Fibroblast of lung (primary cell): ENCODE measurements around the gene CDH1. TPM values are rescaled to one million over a fixed set of nuclear protein-coding genes. Genes with fewer than 3 reads are reported as not detected.

Source experiments
- DNase-seq, 2 donors: peaks; one replicate each; pipeline versions ENCODE4 v3.0.0 to v3.0.0-alpha.2; 2010; ENCODE audit warnings: low read depth in 2 of 2
- H2AFZ ChIP-seq: 2 replicates; pipeline ENCODE4 v1.5.1; 2012; ENCODE audit warnings: low read length, control low read depth, inconsistent platforms
- H3K27ac ChIP-seq: 2 replicates; pipeline ENCODE4 v1.5.1; 2011; ENCODE audit warnings: low read length, control low read depth; ENCODE audit not compliant: insufficient read depth
- H3K27me3 ChIP-seq: 2 replicates; pipeline ENCODE4 v1.5.1; 2011; ENCODE audit warnings: mild to moderate bottlenecking, low read length; ENCODE audit not compliant: control insufficient read depth, insufficient read depth
- H3K36me3 ChIP-seq: 2 replicates; pipeline ENCODE4 v1.5.1; 2011; ENCODE audit warnings: low read length; ENCODE audit not compliant: control insufficient read depth, insufficient read depth
- H3K4me1 ChIP-seq: 2 replicates; pipeline ENCODE4 v1.5.1; 2011; ENCODE audit warnings: low read length; ENCODE audit not compliant: control insufficient read depth, insufficient read depth; ENCODE audit errors: extremely low read depth
- H3K4me2 ChIP-seq: 2 replicates; pipeline ENCODE4 v1.5.1; 2011; ENCODE audit warnings: low read length, control low read depth; ENCODE audit not compliant: insufficient read depth; ENCODE audit errors: extremely low read depth
- H3K4me3 ChIP-seq, 4 experiments: fragments of 200-600 bp in 1 of 4; sonication (generic) in 1 of 4; replicated peaks in 1 of 4; 2 replicates each; pipeline ENCODE4 v1.5.1; 2011 to 2016; ENCODE audit warnings: low read length in 4 of 4, low read depth in 3 of 4, mild to moderate bottlenecking in 3 of 4, control low read depth in 2 of 4, inconsistent platforms in 1 of 4, mixed read lengths in 1 of 4; ENCODE audit not compliant: insufficient read depth in 1 of 4; ENCODE audit errors: control extremely low read depth in 1 of 4
- H3K79me2 ChIP-seq: 2 replicates; pipeline ENCODE4 v1.5.1; 2012; ENCODE audit warnings: mild to moderate bottlenecking, low read length, inconsistent platforms; ENCODE audit not compliant: control insufficient read depth, insufficient read depth
- H3K9ac ChIP-seq: 2 replicates; pipeline ENCODE4 v1.5.1; 2011; ENCODE audit warnings: mild to moderate bottlenecking, low read length, control low read depth; ENCODE audit not compliant: insufficient read depth
- H3K9me3 ChIP-seq: 2 replicates; pipeline ENCODE4 v1.5.1; 2012; ENCODE audit warnings: low read depth, low read length; ENCODE audit not compliant: control insufficient read depth, insufficient read depth
- H4K20me1 ChIP-seq: 2 replicates; pipeline ENCODE4 v1.5.1; 2011; ENCODE audit warnings: low read length; ENCODE audit not compliant: control insufficient read depth, insufficient read depth; ENCODE audit errors: extremely low read depth
- CTCF ChIP-seq, 2 donors: IDR thresholded peaks in 1 of 2; conservative IDR thresholded peaks in 1 of 2; 1 replicate in 1 of 2; 2 replicates in 1 of 2; pipeline ENCODE4 v1.5.1; 2011 to 2012; ENCODE audit warnings: low read length in 2 of 2, control low read depth in 1 of 2, inconsistent platforms in 1 of 2, low read depth in 1 of 2, mild to moderate bottlenecking in 1 of 2
- EZH2 ChIP-seq: IDR thresholded peaks from 2 replicates; pipeline ENCODE4 v1.5.1; 2012; ENCODE audit warnings: low read length, control low read depth, mild to moderate bottlenecking; ENCODE audit errors: missing control alignments
- polyA plus RNA-seq, 2 donors: library from polyadenylated mRNA; depleted of rRNA in 1 of 2; stranded (reverse) in 1 of 2; unstranded in 1 of 2; fragments of >200 nt; gene quantifications; 2 replicates each; pipeline ENCODE4 v1.2.1, GENCODE V29; 2011 to 2012; ENCODE audit warnings: missing spikeins in 1 of 2
- total RNA-seq: library from RNA; depleted of rRNA; stranded (reverse); fragments of >200 nt; gene quantifications from 2 replicates; pipeline ENCODE4 v1.2.1, GENCODE V29; 2014

CDH1 gene
- total and polyA plus RNA-seq, 2 donors (not counting 1 experiment from before 2014, with no cell fraction given) = 0.02 TPM; not detected in 1

DNA sequence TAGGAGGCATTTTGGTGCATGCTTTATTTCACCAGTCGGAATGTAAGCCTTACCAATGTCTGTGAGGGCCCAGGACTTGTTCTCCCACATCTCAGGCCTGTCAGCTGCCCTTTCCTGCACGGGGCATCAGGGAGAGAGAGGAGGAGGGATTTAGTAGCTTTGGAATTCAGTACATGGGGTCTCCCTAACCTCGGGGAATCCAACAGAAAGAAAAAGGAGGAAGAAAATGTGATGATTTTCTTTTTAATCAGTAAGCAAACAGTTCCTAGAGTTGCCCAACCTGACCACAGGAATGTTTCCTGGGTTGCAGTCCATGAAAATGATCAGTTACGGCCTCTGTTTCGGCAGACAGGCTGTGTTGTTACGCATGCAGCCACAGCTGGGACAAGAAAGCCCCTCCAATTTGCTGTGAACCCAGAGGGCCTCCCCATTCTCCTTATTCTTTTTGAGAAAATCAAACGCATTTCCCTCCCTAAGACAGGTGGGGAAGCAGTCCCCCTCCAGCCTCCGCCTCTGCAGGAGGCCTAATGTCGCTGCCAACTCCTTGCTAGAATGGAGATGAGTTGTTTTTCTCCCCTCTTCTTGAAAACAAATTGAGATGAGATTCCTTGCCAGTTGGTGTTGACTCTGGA is 53.2 kb downstream of the CDH1 start:
- no peak overlapping the region for H2AFZ ChIP-seq
- H3K36me3 ChIP-seq = no peaks in the 10 kb centered on the region
- no peaks in the 10 kb centered on the region for H4K20me1 ChIP-seq
- H3K4me3 ChIP-seq = no peak overlapping the region
- TF ChIP-seq CTCF (conservative IDR thresholded peaks at IDR 0.05 in 1 of 2, IDR thresholded peaks at IDR 0.05 in 1 of 2; ENCODE audit: low read depth in 1 of 2, low read length in 2 of 2) (no peak), EZH2 (no peak)
- DNase-seq = peak; percentile 72 to 94
- H3K79me2 ChIP-seq = no peaks in the 10 kb centered on the region
- no peak overlapping the region for H3K9ac ChIP-seq
- H3K4me1 ChIP-seq = no peaks in the 10 kb centered on the region
- H3K9me3 ChIP-seq = no peaks in the 10 kb centered on the region
- peaks cover 2% of the 10 kb centered on the region for H3K27me3 ChIP-seq
- H3K4me2 ChIP-seq = no peak overlapping the region
- H3K27ac ChIP-seq = no peak overlapping the region

DNA sequence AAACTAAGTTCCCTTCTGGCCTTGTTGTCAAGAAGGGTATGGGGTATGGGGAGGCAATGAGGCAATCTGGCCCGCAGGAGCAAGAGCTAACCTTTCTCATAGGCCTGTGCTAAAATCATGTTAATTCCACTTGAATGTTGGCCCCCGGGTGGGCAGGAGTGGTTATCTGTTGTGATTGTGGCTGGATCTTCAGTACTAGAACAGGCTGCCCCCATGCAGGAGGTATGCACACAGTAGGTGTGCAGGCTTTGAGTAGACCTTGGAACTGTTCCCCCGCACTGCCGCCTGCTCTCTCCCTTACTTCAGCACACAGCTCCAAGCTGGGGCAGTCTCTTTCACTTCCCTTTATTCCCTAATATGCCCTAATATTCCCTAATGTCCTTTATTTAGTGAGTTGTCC is 53.9 kb downstream of the CDH1 start:
- TF ChIP-seq EZH2 = no peak
- no peak for TF ChIP-seq CTCF (conservative IDR thresholded peaks at IDR 0.05 in 1 of 2, IDR thresholded peaks at IDR 0.05 in 1 of 2; ENCODE audit: low read depth in 1 of 2, low read length in 2 of 2)
- Histone ChIP-seq H3K9ac (no peak overlapping the region), H3K27me3 (peaks cover 2% of the 10 kb centered on the region), H3K9me3 (no peaks in the 10 kb centered on the region), H3K27ac (no peak overlapping the region), H3K4me3 (no peak overlapping the region), H3K4me1 (no peaks in the 10 kb centered on the region), H4K20me1 (no peaks in the 10 kb centered on the region), H3K36me3 (no peaks in the 10 kb centered on the region), H3K79me2 (no peaks in the 10 kb centered on the region), H3K4me2 (no peak overlapping the region), H2AFZ (no peak overlapping the region)
- DNase-seq = no peak

DNA sequence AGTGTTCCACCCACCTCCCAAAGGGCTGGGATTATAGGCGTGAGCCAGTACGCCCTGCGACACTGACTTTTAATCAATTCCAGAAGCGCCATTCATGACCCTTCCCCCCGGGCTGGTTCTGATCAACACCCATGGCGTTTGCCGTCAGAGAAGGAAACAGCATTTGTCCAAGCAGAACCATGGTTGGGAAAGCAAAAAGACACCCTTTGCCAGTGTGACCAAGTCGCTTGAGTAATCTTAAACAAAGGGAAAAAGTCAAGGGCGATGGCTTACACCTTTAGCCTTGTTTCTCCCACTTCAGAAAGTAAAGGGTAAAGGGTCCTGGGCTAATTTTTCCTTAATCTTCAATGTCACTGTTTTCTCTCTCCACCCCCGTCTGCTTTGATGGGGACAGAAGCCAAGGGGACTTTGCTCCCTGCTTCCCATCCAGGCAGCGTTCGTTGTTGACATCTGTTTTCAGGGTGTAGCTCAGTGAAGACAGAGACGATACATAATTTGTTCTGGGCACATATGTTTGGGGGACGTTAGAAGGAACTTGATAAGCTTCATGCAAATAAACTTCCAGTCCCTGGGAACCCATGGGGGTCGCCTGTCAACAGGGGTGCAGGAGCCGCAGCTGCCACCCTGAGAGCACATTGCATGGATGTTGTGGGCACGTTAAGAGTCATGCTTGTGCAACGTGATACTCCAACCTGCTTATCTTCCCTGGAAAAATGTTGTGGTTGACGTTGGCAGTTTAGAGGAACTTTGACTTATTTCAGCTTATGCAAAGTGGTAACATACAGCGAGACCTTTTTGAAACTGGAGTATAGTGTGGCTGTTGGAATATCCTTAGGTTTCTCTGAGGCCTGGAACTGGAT is 55.6 kb downstream of the CDH1 start:
- Histone ChIP-seq H3K27me3 (no peaks in the 10 kb centered on the region), H3K79me2 (no peaks in the 10 kb centered on the region), H4K20me1 (no peaks in the 10 kb centered on the region), H3K27ac (no peak overlapping the region), H3K9me3 (no peaks in the 10 kb centered on the region), H3K4me1 (no peaks in the 10 kb centered on the region), H3K4me2 (no peak overlapping the region), H3K36me3 (no peaks in the 10 kb centered on the region), H3K4me3 (no peak overlapping the region), H3K9ac (no peak overlapping the region), H2AFZ (no peak overlapping the region)
- no peak for TF ChIP-seq EZH2
- peak; percentile 66 to 87 for DNase-seq
